ENCODE data around the gene RPL10A.

- TF ChIP-seq POLR2A (IDR thresholded peaks at IDR 0.05): no peak
- TF ChIP-seq CTCF (IDR thresholded peaks at IDR 0.05): no peak
Measured at GRCh38 chr6:35511562-35511941, 43.4 kb downstream of the RPL10A start.
